ENCODE measurements around the gene ATP2B3.

DNA sequence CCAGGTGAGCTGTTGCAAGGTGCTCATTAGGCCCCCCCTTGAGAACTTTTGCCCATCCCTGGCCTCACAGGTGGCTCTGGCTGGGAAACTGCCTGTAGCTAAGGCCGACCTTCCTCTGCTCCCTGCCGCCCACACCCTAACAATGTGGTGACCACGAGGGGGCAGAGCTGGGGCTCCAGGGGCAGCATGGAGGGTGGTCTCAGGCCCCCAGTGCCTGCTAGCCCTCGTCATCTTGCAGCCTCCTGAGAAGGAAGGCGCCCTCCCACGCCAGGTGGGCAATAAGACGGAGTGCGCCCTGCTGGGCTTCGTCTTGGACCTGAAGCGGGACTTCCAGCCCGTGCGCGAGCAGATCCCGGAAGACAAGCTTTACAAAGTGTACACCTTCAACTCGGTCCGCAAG lies 32.4 kb downstream of the ATP2B3 start:
- TF ChIP-seq POLR2AphosphoS5 (IDR thresholded peaks at IDR 0.05; ENCODE audit: low read depth, low read length) (no peak), POLR2A (IDR thresholded peaks at IDR 0.05; ENCODE audit: low read depth, low read length) (no peak), TAF1 (IDR thresholded peaks at IDR 0.05; ENCODE audit: low read depth, low read length) (no peak), PAX5 (IDR thresholded peaks at IDR 0.05; ENCODE audit: insufficient read depth, low read length, severe bottlenecking) (no peak), POU2F2 (IDR thresholded peaks at IDR 0.05; ENCODE audit: low read depth, low read length) (no peak)
